ENCODE results near the gene CKS1B.

The CKS1B gene

GRCh38 chr1:154988058-154988954 lies 13.8 kb downstream of the CKS1B start:
- DNase-seq, result no peak

- no peak for DNase-seq
Observed at GRCh38 chr1:154989195-154989860, 14.8 kb downstream of the CKS1B start.

GRCh38 chr1:154990276-154990675 lies 15.8 kb downstream of the CKS1B start:
- DNase-seq, result no peak

GRCh38 chr1:154992721-154993571 lies 18.5 kb downstream of the CKS1B start:
- peak; percentile 46 for DNase-seq

GRCh38 chr1:154993572-154994268 lies 19.2 kb downstream of the CKS1B start, which contains the start of gene LENEP:
Gene LENEP (plus strand): TSS chr1:154993586. CDS start chr1:154993608, 22 bp downstream.
- no peak for DNase-seq

GRCh38 chr1:154994269-154994587 lies 19.7 kb downstream of the CKS1B start:
- no peak for DNase-seq

GRCh38 chr1:154994591-154994990 lies 20.1 kb downstream of the CKS1B start:
- no peak for DNase-seq

- peak; percentile 81 for DNase-seq
Observed at GRCh38 chr1:154995301-154995983, 21.0 kb downstream of the CKS1B start.

GRCh38 chr1:154996966-154997701 lies 22.7 kb downstream of the CKS1B start:
- no peak for DNase-seq

- DNase-seq, result no peak
Observed at GRCh38 chr1:154998201-154998780, 23.8 kb downstream of the CKS1B start.

- peak; percentile 79 for DNase-seq
Observed at GRCh38 chr1:154998818-154999570, 24.5 kb downstream of the CKS1B start.

GRCh38 chr1:154999571-155000410 lies 25.3 kb downstream of the CKS1B start:
- DNase-seq, result no peak

- no peak for DNase-seq
Observed at GRCh38 chr1:155000411-155000725, 25.9 kb downstream of the CKS1B start.

GRCh38 chr1:155000726-155001424 lies 26.4 kb downstream of the CKS1B start:
- DNase-seq, result peak; percentile 85

- no peak for DNase-seq
Observed at GRCh38 chr1:155001425-155001674, 26.9 kb downstream of the CKS1B start.

- peak; percentile 99 for DNase-seq
Observed at GRCh38 chr1:155001675-155002463, 27.4 kb downstream of the CKS1B start.

- DNase-seq, result peak; percentile 51
Observed at GRCh38 chr1:155002464-155003226, 28.2 kb downstream of the CKS1B start, which contains the start of gene ZBTB7B. Gene ZBTB7B (plus strand): TSS chr1:155002802. CDS start chr1:155014661, 11,859 bp downstream.

Measured in EL (cell line).